Natural killer cell treated with Interleukin-12 subunit alpha and Interleukin-12 subunit beta and Interleukin-15 and Interleukin-18, amount 100 ng/mL, for 72 hours (primary cell): ENCODE data around the gene MPIG6B. TPM values are rescaled to one million over a fixed set of nuclear protein-coding genes. Genes with fewer than 3 reads are reported as not detected.

Experiments
- ATAC-seq, 2 donors: fragments of 150-1000 bp; cut with Tn5 transposase in 1 of 2; sonication (Bioruptor Pico), chemical (Tn5 transposase) in 1 of 2; 2 replicates each; pipeline ENCODE4 v1.10.0; 2021
- DNase-seq: peaks from one replicate; pipeline ENCODE4 v3.0.0; 2022; ENCODE audit warnings: low spot score
- H3K27ac Mint-ChIP-seq, 2 donors: 1 replicate in 1 of 2; 2 replicates in 1 of 2; pipeline ENCODE4 v1.8.0; 2022; ENCODE audit warnings: mixed read lengths in 2 of 2, mild to moderate bottlenecking in 1 of 2, moderate library complexity in 1 of 2
- H3K27me3 Mint-ChIP-seq, 2 donors: 1 replicate in 1 of 2; 2 replicates in 1 of 2; pipeline ENCODE4 v1.8.0; 2022; ENCODE audit warnings: mixed read lengths in 2 of 2
- H3K36me3 Mint-ChIP-seq: one replicate; pipeline ENCODE4 v1.8.0; 2022; ENCODE audit warnings: mixed read lengths
- H3K4me1 Mint-ChIP-seq, 2 donors: 1 replicate in 1 of 2; 2 replicates in 1 of 2; pipeline ENCODE4 v1.8.0; 2022; ENCODE audit warnings: low read depth in 2 of 2, mixed read lengths in 2 of 2, mild to moderate bottlenecking in 1 of 2
- H3K4me3 Mint-ChIP-seq: one replicate; pipeline ENCODE4 v1.8.0; 2022; ENCODE audit warnings: mixed read lengths
- H3K9me3 Mint-ChIP-seq: 2 replicates; pipeline ENCODE4 v1.8.0; 2022; ENCODE audit warnings: mixed read lengths
- total RNA-seq, 2 donors: library from RNA; stranded (reverse); gene quantifications; one replicate each; pipeline ENCODE4 v1.2.3, GENCODE V29; 2022

MPIG6B gene
- total RNA-seq, 2 donors from 2014 or later = 0.21 TPM; not detected in 1

DNA sequence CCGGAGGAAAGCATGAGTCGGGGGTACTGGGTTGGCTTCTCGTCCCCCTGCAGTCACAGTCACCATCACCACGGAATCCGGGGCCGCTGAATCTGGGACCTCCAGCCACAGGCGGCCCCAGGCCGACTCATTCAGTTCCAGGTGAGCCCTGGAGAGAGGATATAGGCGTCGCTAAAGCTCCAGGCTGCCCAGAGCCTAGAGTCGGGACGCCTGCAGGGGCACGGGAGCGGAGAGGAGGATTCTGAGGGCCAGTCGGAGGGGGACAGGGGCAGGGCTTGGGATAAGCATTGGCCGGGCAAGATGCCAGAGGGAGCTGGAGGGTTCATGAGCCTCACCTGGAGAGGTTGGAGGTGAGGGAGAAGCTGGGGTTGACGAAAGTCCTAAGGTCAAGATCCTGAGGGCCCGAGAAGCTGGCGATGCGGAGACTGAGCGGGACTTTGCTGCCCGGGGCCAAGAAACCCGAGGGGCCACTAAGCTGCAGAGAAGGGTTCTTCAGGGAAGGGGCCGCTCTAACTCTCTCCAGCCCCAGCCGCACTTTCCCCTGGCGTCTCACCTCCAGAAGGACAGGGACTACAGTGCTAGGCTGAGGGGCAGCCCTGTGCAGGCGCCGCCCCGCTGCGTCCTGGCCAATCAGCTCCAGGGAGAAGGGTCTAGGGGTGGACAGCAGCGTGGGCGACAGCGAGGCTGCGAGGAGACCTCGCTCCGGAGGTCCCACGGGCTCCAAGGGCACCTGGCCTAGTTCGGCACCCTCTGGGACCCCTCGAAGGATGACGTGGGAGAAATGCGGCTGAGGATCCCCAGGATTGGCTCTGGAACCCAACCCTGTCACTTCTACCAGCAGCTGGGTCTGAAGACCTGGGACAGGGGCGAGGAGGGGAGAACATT lies 43.0 kb downstream of the MPIG6B start:
- Mint-ChIP-seq H3K4me1 (peaks cover 8 to 13% of the 10 kb centered on the region in 2 donors), H3K4me3 (no peak overlapping the region), H3K27me3 (no peaks in the 10 kb centered on the region), H3K36me3 (no peaks in the 10 kb centered on the region), H3K27ac (no peak overlapping the region), H3K9me3 (no peaks in the 10 kb centered on the region)
- ATAC-seq = no peak
- DNase-seq = no peak

DNA sequence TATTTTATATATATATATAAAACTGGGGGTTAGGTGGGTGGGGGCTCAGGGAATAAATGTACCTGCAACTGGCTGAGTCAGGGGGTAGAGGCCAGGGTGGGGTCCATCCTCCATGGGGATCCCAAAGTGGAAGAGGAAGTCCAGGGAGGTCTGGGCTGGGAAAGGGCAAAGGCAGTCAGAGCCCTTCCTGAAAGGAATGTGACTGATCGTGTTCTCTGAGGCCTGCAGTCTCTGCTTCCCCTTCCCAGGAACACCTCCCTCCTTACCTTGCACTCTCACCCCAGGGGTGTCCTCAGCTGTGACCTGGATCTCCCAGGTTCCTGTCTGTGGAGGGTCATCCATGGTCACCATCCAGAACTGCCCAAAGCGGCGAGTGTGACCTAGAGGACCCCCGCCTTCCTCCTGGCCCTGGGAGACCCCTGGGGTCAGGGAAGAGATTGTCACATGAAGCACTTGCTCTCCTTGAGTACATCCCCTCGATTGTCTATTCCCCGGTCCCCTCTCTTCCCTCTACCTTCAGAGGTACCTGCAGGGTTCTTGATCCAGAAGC lies 44.0 kb downstream of the MPIG6B start:
- H3K27ac Mint-ChIP-seq = no peak overlapping the region
- no peaks in the 10 kb centered on the region for H3K9me3 Mint-ChIP-seq
- no peak overlapping the region for H3K4me3 Mint-ChIP-seq
- H3K27me3 Mint-ChIP-seq = no peaks in the 10 kb centered on the region
- DNase-seq = no peak
- H3K36me3 Mint-ChIP-seq = no peaks in the 10 kb centered on the region
- ATAC-seq = no peak
- peaks cover 12 to 15% of the 10 kb centered on the region in 2 donors for H3K4me1 Mint-ChIP-seq

DNA sequence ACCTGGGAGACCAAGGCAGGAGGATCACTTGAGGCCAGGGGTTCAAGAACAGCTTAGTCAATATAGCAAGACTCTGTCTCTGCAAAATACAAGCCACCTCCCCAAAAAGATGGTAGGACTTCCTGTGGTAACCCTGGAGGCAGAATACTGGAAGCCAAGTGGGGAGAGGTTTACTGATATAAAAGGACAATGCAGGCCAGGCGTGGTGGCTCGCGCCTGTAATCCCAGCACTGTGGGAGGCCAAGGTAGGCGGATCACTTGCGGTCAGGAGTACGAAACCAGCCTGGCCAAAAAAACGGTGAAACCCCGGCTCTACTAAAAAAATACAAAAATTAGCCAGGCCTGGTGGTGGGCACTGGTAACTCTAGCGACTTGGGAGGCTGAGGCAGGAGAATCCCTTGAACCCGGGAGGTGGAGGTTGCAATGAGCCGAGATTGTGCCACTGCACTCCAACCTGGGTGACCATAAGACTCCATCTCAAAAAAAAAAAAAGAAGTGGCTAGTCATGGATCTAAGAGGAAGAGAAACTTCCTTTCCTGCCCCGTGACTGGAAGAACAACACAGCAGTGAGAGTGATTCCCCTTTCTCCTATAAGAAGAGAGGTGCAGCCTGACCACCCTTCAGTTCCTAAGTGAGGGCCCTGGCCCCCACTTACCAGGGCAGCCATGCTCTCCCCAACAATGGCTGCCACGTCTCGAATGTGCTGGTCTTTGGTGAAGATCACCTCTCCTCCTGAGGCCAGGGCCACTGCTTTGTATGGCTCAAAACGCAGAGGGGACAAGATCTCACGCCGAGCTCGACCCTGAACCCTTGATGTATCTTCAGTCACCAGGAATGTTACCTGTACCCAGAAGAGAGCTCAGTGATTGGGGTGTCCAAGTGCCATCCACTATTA lies 45.4 kb downstream of the MPIG6B start:
- Mint-ChIP-seq H3K4me1 (peaks cover 17% of the 10 kb centered on the region in 2 donors), H3K9me3 (no peaks in the 10 kb centered on the region), H3K27ac (no peak overlapping the region), H3K27me3 (no peaks in the 10 kb centered on the region), H3K36me3 (no peaks in the 10 kb centered on the region), H3K4me3 (no peak overlapping the region)
- ATAC-seq (no peak), DNase-seq (no peak)

DNA sequence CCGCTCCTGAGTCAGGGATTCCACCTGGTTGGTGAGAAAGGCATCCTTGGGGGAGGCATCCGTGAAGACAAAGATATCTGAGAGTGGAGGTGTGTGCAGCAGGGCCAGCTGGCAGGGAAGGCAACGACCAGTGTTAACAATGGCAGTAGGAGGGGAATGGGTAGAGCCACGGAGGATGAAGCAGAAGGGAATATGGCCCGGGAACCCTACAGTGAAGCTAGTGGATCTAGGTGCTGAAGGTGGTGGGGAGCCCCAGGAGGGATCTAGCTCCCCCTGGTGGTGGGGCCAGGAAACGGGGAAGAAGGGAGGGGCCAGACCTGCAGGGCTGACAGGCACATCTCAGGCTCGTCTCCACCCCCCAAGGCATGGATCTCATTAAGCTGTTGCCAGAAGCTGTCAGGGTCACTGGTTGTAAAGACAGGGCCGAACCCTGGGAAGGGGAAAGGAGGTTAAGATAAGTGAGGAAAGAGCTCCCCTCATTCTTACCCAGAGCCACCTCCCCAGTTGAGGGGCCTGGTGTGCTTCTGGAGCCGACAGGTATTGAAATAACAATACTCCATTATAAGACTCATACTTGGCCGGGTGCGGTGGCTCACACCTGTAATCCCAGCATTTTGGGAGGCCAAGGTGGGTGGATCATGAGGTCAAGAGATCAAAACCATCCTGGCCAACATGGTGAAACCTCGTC lies 46.7 kb downstream of the MPIG6B start:
- Mint-ChIP-seq H3K4me1 (peaks cover 17% of the 10 kb centered on the region in 2 donors), H3K36me3 (no peaks in the 10 kb centered on the region), H3K27me3 (no peaks in the 10 kb centered on the region), H3K4me3 (no peak overlapping the region), H3K9me3 (no peaks in the 10 kb centered on the region), H3K27ac (peak overlapping the region; percentile 50 to 65)
- DNase-seq (peak; percentile 83), ATAC-seq (peak; percentile 85 to 91)

DNA sequence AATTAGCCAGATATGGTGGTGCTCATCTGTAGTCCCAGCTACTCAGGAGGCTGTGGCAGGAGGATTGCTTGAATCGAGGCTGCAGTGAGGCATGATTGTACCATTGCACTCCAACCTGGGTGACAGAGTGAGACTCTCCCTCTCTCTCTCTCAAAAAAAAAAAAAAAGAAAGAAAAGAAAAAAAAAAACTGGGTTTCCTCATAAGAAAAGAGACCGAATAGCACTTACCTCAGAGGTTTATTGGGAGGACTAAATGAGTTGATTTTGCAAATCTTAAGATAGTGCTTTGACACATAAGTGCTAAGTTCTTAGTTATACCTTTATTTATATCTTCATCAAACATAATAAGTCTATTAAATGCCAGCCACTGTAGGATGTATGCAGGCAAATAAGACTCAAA lies 47.7 kb downstream of the MPIG6B start:
- Mint-ChIP-seq H3K36me3 (no peaks in the 10 kb centered on the region), H3K4me3 (no peak overlapping the region), H3K4me1 (peaks cover 17 to 19% of the 10 kb centered on the region in 2 donors), H3K27ac (no peak overlapping the region), H3K9me3 (no peaks in the 10 kb centered on the region), H3K27me3 (no peaks in the 10 kb centered on the region)
- DNase-seq (no peak), ATAC-seq (no peak)

DNA sequence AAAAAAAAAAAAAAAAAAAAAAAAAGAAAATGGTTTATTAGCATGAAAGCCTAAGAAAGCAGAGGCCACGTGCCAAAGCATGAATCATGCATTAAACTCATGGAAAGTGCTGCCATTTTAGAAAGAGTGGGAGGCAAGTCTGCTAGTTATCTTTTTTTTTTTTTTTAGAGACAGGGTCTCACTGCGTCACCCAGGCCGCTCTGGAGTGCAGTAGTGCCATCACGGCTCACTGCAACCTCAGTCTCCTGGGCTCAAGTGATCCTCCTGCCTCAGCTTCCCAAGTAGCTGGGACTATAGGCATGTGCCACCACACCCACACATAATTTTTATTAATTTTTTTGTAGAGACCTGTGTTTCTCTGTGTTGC lies 48.8 kb downstream of the MPIG6B start:
- Mint-ChIP-seq H3K36me3 (no peaks in the 10 kb centered on the region), H3K4me1 (peaks cover 23 to 24% of the 10 kb centered on the region in 2 donors), H3K27ac (no peak overlapping the region), H3K27me3 (no peaks in the 10 kb centered on the region), H3K4me3 (no peak overlapping the region), H3K9me3 (no peaks in the 10 kb centered on the region)
- ATAC-seq (no peak), DNase-seq (no peak)

DNA sequence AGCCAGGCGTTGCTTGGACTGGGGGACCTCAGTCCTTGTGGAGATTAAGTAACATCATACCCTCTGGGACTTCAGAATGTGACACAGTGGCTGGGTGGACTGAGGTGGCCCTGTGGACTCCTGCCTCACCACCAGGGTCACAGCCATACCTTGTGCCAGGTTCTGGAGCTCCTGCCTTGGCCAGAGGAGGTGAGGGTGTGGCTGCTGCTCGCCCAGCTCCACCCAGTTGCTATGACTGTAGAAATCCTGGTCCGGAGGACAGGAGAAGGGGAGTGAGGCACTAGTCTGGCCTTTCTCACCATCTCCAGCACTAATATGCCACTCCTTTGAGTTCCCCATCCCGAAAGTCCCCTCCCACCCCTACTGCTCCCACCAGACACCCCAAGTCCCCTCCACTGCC lies 52.0 kb downstream of the MPIG6B start:
- Mint-ChIP-seq H3K9me3 (no peaks in the 10 kb centered on the region), H3K27me3 (no peaks in the 10 kb centered on the region), H3K4me3 (no peak overlapping the region), H3K27ac (peak overlapping the region in 1 of 2 donors; percentile 79), H3K36me3 (no peaks in the 10 kb centered on the region), H3K4me1 (peaks cover 23 to 24% of the 10 kb centered on the region in 2 donors)
- no peak for ATAC-seq
- no peak for DNase-seq

DNA sequence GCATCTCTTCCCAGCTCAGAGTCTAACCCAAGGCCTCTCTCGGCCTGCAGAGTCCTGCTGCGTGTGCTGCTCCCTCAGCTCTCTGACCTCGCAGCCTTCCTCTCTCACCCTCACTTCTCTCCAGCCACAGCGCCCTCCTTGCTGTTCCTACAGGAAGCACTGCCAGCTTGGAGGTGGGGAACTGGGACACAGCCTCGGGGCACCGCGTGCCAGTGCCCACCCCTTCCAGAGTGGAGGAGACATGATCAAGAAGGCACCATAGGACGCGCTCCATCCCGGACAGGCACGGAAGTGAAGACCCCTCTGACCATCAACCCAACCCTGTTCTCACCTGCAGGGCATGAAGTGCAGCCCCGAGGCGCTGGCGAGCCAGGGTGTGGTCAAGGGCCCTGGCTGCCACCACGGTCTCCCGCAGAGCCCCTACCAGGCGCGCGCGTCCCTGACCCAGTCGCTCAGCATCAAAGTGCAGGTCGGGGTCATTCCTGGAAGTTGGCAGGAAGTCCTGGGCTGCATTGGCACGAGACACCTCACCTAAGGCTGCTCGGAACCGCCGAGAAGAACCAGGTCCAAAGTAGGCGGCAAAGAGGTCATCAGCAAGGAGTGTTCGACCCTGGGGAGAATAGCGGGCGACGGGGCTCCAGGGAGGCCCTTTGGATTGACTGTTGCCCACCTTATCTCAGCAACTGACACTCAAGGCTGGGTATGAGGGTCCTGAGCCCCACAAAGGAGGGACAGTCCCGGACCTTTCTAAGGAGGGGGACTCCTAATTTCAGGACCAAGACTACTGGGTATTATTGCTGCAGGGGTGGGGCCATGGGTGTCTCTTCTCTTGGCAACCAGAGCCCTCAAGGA lies 52.7 kb downstream of the MPIG6B start:
- ATAC-seq (no peak), DNase-seq (no peak)
- H3K27ac Mint-ChIP-seq = peak overlapping the region in 1 of 2 donors; percentile 79
- H3K36me3 Mint-ChIP-seq = no peaks in the 10 kb centered on the region
- no peaks in the 10 kb centered on the region for H3K9me3 Mint-ChIP-seq
- no peaks in the 10 kb centered on the region for H3K27me3 Mint-ChIP-seq
- peaks cover 23 to 24% of the 10 kb centered on the region in 2 donors for H3K4me1 Mint-ChIP-seq
- H3K4me3 Mint-ChIP-seq = peak overlapping the region; percentile 16

Other genes starting within 250 kb of the MPIG6B start
- gene MICB, start 225.2 kb upstream of the MPIG6B start, total RNA-seq = 10 to 100 TPM; 34.9 to 37.4 TPM
- not detected for gene MCCD1, start 194.4 kb upstream of the MPIG6B start, total RNA-seq
- 100 to 1,000 TPM; 469 to 713 TPM for gene DDX39B, start 181.4 kb upstream of the MPIG6B start, total RNA-seq
- gene ATP6V1G2, start 176.8 kb upstream of the MPIG6B start, total RNA-seq = 1 to 10 TPM; 1.4 to 2.3 TPM
- gene NFKBIL1, start 175.8 kb upstream of the MPIG6B start, total RNA-seq = 10 to 100 TPM; 16.8 to 17.0 TPM
- gene LTA, start 151.1 kb upstream of the MPIG6B start, total RNA-seq = 1,000 to 10,000 TPM; 1,187 to 3,727 TPM
- gene TNF, start 147.8 kb upstream of the MPIG6B start, total RNA-seq = 100 to 1,000 TPM; 320 to 420 TPM
- 100 to 1,000 TPM; 110 to 153 TPM for gene LTB, start 140.9 kb upstream of the MPIG6B start, total RNA-seq
- gene LST1, start 137.1 kb upstream of the MPIG6B start, total RNA-seq = 10 to 100 TPM; 15.5 to 34.6 TPM
- gene NCR3, start 130.4 kb upstream of the MPIG6B start, total RNA-seq = 10 to 100 TPM; 65.5 to 91.6 TPM
- gene AIF1, start 108.1 kb upstream of the MPIG6B start, total RNA-seq = 10 to 100 TPM in 1 of 2 donors, 1 to 10 TPM in 1; 9.3 to 20.0 TPM
- gene PRRC2A, start 102.7 kb upstream of the MPIG6B start, total RNA-seq = 100 to 1,000 TPM; 224 to 345 TPM
- gene BAG6, start 70.7 kb upstream of the MPIG6B start, total RNA-seq = 100 to 1,000 TPM; 284 to 337 TPM
- 1 to 10 TPM in 1 of 2 donors, under 1 TPM in 1; 0.76 to 1.3 TPM for gene APOM, start 67.5 kb upstream of the MPIG6B start, total RNA-seq
- gene C6orf47, start 62.6 kb upstream of the MPIG6B start, total RNA-seq = 10 to 100 TPM; 26.9 to 34.0 TPM
- gene GPANK1, start 58.4 kb upstream of the MPIG6B start, total RNA-seq = 10 to 100 TPM; 34.5 to 40.9 TPM
- gene CSNK2B, start 57.3 kb upstream of the MPIG6B start, total RNA-seq = 100 to 1,000 TPM; 205 to 247 TPM
- 10 to 100 TPM; 24.0 to 37.9 TPM for gene LY6G5B, start 53.4 kb upstream of the MPIG6B start, total RNA-seq
- 1 to 10 TPM; 5.4 to 8.8 TPM for gene LY6G5C, start 42.3 kb upstream of the MPIG6B start, total RNA-seq
- 10 to 100 TPM; 60.6 to 77.5 TPM for gene ABHD16A, start 20.0 kb upstream of the MPIG6B start, total RNA-seq
- gene LY6G6F, start 16.5 kb upstream of the MPIG6B start, total RNA-seq = not detected
- gene LY6G6D, start 8.0 kb upstream of the MPIG6B start, total RNA-seq = not detected
- gene LY6G6C, start 1.6 kb upstream of the MPIG6B start, total RNA-seq = not detected
- 10 to 100 TPM; 18.8 to 24.4 TPM for gene DDAH2, start 5.9 kb downstream of the MPIG6B start, total RNA-seq
- 100 to 1,000 TPM; 468 to 581 TPM for gene CLIC1, start 13.2 kb downstream of the MPIG6B start, total RNA-seq
- 100 to 1,000 TPM in 1 of 2 donors, 10 to 100 TPM in 1; 36.2 to 154 TPM for gene MSH5, start 16.6 kb downstream of the MPIG6B start, total RNA-seq
- 10 to 100 TPM in 1 of 2 donors, 1 to 10 TPM in 1; 9.2 to 25.2 TPM for gene SAPCD1, start 39.3 kb downstream of the MPIG6B start, total RNA-seq
- 1 to 10 TPM; 1.4 to 2.1 TPM for gene VWA7, start 54.0 kb downstream of the MPIG6B start, total RNA-seq
- 100 to 1,000 TPM in 1 of 2 donors, 10 to 100 TPM in 1; 90.7 to 226 TPM for gene VARS1, start 72.4 kb downstream of the MPIG6B start, total RNA-seq
- gene LSM2, start 83.6 kb downstream of the MPIG6B start, total RNA-seq = 100 to 1,000 TPM in 1 of 2 donors, 10 to 100 TPM in 1; 94.6 to 113 TPM
- gene HSPA1L, start 91.9 kb downstream of the MPIG6B start, total RNA-seq = 1 to 10 TPM; 1.7 to 4.1 TPM
- 100 to 1,000 TPM; 160 to 262 TPM for gene HSPA1A, start 92.2 kb downstream of the MPIG6B start, total RNA-seq
- gene HSPA1B, start 104.4 kb downstream of the MPIG6B start, total RNA-seq = 100 to 1,000 TPM; 107 to 113 TPM
- gene NEU1, start 139.4 kb downstream of the MPIG6B start, total RNA-seq = 10 to 100 TPM; 37.2 to 46.6 TPM
- not detected for gene SLC44A4, start 155.6 kb downstream of the MPIG6B start, total RNA-seq
- gene EHMT2, start 174.3 kb downstream of the MPIG6B start, total RNA-seq = 10 to 100 TPM; 34.4 to 69.1 TPM
- gene ZBTB12, start 178.7 kb downstream of the MPIG6B start, total RNA-seq = 1 to 10 TPM; 1.4 to 2.9 TPM
- gene C2, start 204.3 kb downstream of the MPIG6B start, total RNA-seq = under 1 TPM in 1 of 2 donors, not detected in 1; 0.92 TPM
- under 1 TPM; 0.33 to 0.40 TPM for gene CFB, start 222.7 kb downstream of the MPIG6B start, total RNA-seq
- 10 to 100 TPM; 61.5 to 78.0 TPM for gene NELFE, start 235.6 kb downstream of the MPIG6B start, total RNA-seq
- 100 to 1,000 TPM; 103 to 164 TPM for gene SKIC2, start 235.8 kb downstream of the MPIG6B start, total RNA-seq
- gene DXO, start 248.8 kb downstream of the MPIG6B start, total RNA-seq = 10 to 100 TPM; 11.4 to 27.5 TPM